DMS53 treated with DMSO at 0.1 percent for 48 hours (cell line): ENCODE results near the gene MYRF.
A peak's percentile ranks its signal among the peaks of the same experiment; 100 is the strongest.

Source experiments
- DNase-seq: peaks from one replicate; lab custom pipeline; 2025; ENCODE audit not compliant: unreplicated experiment; lab: John Stamatoyannopoulos, UW

The MYRF gene

DNA sequence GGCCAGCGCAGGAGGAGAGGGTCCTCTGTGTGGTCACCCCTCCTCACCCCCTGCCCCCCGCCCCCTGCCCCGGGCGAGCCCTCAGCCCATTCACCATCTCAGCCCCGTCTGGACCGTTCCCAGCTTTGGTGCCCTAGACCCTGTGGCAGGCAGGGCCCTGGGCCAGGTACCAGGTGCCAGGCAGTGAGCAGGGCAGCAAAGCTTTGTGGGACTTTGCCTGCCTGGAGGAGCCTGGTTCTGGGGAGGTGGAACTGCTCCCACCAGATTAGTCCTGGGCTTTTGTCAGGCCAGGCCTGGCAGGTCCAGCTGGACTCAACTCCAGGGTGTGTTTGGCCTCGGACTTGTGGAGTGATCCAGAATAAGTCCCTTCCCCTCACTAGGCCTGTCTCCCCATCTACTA lies 13.7 kb upstream of the MYRF start:
- no peak for DNase-seq

DNA sequence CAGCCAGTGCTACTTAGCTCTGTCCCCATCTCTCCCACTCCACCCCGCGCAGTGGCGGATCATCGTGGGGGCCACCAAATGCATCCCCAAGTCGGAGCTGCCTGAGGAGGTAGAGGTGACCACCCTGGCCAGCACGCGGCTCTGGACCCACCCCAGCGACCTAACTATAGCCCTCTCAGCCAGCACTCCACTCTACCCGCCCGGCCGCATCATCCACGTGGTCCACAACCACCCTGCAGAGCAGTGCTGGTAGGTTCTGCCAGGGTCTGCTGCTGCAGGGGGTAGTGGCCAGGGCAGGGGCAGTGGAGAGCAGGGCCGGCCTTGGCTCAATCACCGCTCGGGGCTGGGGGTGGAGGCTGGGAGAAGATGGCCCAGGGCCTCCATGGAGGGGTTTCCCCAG lies 13.0 kb upstream of the MYRF start:
- DNase-seq: no peak

DNA sequence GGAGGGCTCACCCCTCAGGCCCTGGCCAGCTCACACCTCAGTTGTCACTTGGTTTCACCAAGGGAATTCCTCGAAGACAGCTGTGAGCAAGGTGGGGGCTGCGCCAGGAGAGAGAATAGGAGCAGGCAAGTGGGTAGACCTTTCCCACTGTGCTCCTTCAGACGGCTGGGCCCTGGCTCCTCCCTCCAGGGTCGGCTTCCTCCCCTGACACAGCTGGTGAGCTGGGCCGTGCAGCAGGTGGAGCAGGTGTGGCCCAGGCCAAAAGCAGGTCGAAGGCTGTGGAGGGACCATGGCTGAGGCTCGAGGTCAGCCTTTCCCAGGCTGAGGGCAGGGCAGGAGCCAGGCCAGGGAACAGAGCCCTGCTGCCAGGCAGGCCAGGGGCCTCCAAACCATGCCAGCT lies 12.5 kb upstream of the MYRF start:
- no peak for DNase-seq

DNA sequence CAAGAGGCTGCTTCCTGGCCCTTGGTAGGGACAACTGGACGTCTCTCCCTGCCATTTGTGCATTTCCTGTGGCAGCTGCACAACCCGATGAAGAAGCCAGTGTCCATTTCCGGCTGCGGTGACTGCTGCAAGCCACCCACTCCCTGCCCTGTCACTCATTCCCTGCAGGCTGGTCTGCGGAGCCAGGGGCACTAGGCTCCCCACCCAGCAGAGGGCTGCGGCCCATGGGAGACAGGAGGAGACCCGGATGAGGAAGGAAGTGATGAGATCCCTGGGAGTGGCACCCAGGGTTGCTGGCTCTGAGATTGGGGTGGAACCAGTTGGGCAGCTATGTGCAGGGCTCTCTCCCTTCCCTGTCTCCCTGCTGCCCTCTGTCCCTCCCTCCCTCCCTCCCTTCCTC lies 10.0 kb upstream of the MYRF start:
- no peak for DNase-seq

DNA sequence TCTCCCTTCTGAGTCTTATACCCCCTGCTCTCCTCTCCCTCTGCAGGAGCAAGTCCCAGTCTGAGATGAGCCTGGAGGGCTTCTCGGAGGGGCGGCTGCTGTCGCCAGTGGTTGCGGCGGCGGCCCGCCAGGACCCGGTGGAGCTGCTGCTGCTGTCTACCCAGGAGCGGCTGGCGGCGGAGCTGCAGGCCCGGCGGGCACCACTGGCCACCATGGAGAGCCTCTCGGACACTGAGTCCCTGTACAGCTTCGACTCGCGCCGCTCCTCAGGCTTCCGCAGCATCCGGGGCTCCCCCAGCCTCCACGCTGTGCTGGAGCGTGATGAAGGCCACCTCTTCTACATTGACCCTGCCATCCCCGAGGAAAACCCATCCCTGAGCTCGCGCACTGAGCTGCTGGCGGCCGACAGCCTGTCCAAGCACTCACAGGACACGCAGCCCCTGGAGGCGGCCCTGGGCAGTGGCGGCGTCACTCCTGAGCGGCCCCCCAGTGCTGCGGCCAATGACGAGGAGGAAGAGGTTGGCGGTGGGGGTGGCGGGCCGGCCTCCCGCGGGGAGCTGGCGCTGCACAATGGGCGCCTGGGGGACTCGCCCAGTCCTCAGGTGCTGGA lies 8.8 kb upstream of the MYRF start:
- no peak for DNase-seq

DNA sequence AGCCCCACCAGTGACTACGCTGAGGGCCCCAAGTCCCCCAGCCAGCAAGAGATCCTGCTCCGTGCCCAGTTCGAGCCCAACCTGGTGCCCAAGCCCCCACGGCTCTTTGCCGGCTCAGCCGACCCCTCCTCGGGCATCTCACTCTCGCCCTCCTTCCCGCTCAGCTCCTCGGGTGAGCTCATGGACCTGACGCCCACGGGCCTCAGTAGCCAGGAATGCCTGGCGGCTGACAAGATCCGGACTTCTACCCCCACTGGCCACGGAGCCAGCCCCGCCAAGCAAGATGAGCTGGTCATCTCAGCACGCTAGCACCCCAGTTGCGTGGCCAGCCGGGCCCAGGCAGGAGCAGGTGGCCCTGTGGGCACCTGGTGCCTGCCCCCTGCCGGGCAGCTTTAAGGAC lies 8.3 kb upstream of the MYRF start:
- DNase-seq: no peak

DNA sequence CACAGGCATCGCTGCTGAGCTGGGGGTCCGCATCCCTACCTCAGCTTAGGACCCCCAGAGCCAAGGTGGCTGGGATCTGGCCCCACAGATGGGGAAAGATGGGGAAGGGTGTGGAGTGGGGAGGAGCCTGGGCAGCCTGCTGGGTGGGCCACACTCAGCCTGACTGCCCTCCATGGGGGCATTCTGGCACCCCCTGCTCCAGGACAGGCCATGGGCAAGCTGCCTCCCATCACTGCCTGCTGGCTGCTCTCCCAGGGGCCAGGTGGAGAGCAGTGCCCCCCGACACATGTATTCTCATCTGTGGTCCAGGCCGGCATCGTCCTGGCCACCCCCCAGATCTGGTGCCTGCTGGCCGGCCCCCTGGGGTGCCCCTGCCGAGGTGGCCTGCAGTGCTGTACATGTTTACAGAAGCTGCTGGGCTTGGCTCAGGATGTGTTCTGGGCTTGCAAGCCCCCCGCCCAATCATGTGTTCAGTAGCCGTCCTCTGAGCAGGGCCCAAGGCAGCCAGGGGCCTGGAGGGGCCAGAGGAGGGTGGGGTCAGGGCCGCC lies 7.8 kb upstream of the MYRF start:
- no peak for DNase-seq

DNA sequence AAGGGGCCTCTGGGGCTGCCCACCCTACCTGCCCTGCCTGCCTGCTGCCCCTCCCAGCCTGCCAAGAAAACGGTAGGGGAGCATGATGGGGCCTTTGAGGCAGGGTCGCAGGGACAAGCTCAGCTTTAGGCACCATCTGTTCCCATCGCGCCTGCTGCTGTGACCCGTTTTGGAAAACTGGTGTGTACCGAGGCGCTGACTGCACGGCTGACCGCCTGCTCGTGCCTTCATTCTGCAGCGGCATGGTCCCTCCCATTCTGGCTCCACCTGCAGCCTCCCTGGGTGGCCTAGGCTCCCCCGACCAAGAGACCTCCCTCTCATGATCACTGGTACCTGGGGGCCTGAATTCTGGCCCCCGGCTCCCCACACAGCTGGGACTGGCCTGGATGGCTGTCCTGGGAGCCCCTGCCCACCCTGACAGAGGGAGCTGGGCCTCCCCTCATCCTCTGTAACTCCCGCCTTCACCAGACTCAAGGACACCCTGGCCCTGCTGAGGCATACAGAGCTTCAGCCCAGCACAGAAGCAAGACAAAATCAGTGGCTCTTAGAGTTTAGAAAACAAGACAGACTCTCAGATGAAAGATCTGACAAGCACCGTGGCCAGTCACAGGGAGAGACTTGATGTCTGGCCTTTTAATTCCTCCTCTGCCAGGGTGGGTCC lies 6.5 kb upstream of the MYRF start:
- no peak for DNase-seq

DNA sequence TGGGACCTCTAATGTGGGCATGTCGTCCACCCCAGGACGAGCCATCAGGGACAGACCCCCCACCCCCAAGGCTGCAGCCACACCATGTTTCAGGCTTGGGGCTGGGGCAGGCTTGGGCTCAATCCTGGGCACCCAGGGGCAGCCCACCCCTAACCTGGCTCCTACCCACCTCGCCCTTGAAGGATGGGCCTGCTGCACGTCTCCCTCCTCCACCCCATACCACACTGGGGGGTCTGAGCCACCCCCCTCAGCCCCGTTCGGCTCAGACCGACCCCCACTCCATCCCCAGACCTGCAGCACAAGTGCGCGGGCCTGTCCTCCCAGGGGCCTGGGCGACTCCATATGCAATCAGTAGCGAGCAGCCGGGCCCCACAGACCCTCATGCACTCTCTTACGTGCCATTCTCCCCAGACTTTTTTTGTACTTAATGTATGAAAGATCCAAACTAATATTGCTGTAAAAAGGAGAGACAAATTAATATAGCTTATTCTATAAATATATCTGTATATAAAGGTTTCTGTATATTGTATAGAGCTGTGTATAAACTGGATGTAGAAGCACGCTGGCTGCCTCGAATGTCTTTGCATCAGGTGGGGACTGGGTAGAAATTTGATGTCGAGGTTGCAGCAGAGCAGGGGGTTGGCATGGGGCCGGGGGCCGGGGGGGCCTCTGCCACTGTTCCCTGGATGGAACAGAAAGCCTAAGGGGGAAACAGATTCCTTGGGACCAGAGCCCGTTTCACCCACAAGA lies 5.8 kb upstream of the MYRF start:
- no peak for DNase-seq

DNA sequence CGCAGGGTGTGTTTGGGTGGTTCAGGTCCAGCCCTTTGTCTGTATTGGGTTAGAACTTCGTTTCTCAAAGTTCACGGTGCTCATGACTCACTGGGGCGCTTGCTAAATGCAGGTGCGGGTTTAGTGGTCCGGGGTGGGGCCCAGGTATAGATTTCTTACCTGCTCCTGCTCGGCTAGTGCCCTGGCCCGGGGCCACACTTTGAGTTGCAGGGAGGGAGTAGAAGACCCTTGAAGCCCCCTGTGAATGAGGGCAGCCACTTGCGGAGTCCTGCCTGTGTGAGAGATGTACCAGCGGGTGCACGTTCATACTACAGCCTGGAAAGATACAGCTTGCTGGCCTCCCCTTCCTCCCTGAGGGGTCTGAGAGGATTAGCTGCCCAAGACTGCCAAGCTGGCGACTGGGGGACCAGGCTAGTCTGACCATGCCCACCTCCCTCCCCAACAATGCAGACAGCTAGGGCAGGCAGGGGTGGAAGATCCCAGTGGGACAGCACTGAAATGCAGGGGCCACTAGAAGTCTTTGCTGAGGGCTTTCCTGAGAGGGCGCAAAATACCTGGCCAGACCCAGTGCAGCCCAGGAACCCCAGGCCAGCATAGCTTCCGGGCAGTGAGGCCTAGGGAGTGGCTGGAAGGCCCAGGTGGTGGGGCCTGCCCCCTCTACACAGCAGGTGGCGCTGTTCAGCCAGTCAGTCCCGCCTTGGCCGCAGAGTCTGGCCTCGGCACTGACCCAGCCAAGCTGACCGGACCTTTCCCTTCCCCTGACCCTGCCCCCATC lies 5.1 kb upstream of the MYRF start:
- DNase-seq: peak; percentile 58

DNA sequence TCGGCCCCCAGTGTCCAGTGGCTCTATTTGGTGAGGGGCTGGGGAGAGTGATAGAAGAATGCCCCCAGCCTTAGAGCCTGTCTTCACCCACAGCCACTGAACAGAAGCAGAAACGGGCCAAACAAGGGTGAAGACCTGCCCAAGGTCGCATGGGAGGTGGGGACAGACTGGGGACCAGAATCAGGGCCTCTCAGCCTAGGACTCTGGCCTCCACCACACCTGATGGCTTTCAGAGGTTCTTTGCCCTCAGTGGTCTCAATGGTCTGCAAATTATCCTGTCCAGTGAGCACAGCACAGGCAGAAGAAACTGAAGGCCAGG lies 4.5 kb upstream of the MYRF start:
- no peak for DNase-seq

DNA sequence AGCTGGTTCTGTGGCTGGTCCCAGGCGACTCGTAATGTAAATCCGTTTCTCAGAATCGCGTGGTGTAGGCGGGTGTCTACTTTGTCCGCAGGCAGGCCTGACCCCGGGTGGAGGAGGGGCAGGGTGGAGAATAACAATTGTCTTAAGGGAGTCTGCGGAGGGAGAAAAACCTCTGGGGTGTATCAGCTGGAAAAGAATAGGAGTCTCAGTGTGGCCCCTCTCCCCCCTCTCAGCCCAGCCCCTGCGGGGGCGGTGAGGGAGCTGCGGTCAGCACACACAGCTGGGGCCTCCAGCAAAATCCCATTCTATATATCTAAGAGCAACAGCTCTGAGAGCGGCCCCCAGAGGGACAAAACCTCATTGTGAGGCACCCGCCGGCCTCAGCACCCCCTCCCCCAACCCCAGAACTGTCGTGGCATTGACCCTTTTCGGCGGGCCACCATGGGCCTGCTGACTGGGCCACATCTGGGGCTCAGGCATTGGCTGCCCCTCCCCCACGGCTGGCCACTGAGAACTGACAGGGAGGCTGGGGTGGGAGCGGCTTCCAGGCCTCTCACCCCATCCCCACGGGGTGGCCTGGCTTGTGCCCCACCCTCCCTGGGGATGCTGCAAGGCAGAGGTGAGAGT lies 2.7 kb upstream of the MYRF start:
- no peak for DNase-seq

DNA sequence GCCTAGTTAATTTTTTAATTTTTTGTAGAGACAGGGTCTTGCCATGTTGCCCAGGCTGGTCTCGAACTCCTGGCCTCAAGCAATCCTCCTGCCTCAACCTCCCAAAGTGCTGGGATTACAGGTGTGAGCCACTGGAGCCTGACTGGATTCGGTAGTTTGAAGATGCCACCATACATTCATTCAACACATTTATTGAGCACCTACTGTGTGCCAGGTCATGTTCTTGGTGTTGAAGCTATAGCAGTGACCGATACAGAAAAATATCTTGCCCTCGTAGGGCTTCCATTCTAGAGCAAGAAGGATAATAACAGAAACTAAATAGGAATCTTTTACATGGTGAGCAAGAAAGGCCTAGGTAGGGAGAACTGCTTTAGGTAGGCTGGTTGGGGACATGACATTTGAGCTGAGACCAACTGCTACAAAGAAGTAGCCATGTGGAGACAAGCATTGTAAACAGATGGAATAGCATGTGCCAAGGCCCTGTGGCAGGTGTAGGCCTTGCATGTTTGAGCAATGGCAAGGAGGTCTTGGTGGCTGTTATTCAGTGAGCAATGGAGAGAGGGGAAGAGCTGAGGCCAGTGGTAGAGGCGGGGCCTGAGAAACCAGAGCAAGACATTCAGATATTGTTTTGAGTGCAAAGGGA lies 1.7 kb upstream of the MYRF start:
- DNase-seq: no peak

DNA sequence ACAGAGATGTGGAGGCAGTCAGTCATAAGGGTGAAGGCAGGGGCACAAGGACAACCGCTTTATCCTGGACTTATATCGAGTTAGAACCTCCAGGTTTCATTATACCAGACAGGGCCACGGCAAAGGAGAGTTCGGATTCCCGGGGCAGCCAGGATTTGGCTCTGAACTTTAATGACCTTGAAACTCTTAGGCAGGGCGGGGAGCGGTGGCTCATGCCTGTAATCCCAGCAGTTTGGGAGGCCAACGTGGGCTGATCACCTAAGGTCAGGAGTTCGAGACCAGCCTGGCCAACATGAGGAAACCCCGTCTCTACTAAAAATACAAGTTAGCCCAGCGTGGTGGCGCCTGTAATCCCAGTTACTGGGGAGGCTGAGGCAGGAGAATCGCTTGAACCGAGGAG lies 1.1 kb upstream of the MYRF start:
- no peak for DNase-seq

DNA sequence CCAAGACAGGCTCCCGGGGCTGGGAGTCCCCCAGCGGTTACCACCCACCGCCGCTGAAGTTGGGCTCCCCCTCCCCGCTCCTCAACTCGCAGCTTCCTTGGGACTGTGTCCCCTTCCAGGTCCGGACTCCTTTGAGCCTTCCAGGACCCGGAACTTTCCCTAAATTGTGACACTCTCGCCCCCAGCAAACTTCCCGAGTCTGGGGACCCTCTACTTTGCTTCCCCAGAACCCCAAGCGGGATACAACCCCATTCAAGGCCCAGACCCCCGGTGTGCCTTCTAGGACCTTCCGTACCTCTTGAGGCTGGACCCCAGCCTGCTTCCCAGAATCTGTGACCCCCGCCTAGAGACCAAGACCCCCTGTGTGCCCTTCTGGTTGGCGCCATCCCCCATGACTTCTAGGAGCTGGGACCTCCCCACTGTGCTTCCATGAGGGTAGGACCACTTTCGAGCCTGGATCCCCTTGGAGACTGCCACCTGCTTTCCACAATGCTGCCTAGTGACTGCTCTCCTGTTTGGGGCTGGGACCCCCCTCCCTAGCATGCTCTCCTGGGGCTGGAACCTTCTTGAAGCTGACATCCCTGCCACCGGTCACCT lies 587 bp downstream of the MYRF start:
- DNase-seq: no peak

DNA sequence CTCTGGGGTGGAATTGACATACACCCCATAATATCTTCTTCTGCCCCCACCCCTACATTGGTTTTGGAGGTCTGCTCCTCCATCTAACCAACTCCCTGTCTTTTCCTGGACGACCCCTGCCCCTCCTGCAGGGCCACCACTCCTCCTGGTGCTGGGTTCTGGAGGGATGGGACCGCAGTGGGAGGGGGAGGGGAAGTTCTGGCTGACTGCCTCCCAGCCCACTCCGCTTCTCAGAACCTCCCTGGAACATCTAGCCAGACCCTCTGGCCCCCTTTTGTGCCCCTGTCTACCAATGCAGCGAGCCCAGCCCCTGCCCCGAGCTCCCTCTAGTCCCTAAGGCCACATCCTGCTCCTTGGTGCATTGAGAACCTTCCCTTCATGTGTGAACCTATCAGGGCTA lies 1.2 kb downstream of the MYRF start:
- no peak for DNase-seq

DNA sequence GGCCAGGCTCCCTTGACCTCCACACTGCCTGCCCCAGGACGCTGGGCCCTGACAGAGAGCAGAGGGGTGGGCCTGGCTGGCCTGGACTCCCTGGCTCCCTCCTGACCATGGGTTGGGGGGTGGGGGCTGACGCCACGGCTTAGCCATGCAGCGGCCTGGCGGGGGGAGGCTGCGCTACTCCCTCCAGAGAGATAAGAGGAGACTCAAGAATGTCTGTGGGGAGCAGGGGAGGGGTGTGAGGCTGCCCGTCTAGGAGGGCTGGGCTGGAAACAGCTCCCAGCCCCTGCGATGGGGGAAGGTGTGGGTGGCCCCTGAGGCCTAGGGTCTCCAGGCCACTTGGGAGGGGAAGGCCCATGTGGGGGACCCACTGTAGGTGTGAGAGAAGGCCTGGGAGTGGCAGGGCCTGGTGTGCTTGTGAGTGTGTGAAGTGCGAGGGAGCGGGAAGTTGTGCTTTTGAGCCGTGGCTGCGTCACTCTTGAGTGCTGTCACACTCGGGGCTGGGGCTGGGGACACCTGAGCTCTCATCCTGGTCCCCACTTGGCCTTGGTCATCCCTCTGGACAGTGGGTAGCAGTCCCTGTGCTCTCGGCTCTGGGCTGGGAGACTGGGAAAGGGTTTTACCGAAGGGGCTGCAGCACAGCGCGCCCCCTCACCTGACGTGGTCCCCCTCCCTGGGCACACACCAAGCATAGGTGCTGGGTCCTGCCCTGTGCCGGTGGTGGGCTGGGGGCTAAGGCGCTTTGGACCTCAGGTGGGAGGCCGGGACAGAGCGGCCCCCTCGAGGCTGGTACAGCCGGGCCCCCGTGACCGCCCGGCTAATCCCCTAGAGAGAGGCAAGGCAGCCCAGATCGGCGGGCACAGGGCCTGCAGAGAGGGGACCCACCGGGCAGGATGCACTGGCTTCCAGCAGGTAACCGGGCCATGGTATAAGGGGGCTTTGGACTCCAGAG lies 2.4 kb downstream of the MYRF start:
- DNase-seq: no peak

DNA sequence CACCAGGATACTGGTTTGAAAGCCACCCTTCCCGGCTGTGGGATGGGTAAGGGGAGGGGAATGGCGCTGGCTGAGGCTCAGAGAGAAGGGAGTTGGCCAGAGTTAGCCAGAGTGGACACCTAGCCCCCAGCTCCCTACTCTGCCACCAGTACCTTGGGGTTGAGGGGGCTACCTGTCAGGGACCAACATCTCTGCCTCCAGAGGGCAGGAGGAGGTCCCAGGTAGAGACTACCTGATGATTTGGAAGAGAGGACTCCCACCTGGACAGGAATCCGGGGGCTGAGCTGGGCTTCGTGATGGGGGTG lies 3.7 kb downstream of the MYRF start:
- no peak for DNase-seq

DNA sequence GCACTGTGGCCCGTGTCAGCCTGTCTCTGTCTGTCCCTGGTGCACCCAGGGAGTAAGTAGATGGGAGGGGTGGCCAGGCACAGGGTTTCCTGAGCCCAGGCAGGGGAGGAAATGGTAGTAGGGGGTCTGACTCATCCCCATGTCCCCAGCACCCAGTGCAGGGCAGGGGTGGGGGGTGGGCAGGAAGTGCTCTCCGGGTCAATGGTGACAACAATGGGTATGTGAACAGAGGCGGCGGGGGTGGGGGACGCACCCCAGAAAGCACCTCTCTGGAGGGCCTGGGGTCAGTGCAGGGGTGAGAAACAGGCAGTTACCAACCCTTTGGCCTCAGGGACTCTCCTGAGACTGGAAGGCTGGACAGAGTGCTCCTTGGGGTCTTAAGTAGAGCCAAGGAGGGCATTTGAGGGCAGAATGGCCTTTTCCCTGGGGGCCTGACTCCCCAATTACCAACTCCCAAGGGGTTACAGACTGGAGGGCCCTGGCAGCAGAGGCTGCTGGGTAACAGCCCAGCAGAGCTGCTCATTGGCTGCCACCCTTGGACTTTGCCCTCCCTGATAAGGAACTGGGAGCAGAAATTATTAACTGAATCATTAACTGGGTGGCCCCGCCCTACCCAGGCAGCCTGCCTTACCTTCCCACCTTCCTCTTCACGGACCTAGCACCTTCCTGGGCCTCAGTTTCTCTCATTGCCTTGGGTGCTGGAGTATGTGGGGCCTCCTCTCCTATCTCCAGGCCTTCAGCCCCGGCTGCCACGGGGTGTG lies 4.2 kb downstream of the MYRF start:
- peak; percentile 67 for DNase-seq
